Right renal pelvis (tissue), 4 donors: ENCODE measurements around the gene KEAP1. TPM values are rescaled to one million over a fixed set of nuclear protein-coding genes. Genes with fewer than 3 reads are reported as not detected.

Experiments
- DNase-seq, 4 donors: peaks; one replicate each; pipeline ENCODE4 v3.0.0-alpha.2; 2013; ENCODE audit warnings: low read depth in 4 of 4, low spot score in 3 of 4, missing footprints in 1 of 4
- polyA plus RNA-seq, 4 donors: library from polyadenylated mRNA; unstranded; fragments of 120-200 nt; gene quantifications; one replicate each; pipeline ENCODE4 v1.2.1, GENCODE V29; 2013; ENCODE audit not compliant: insufficient read length in 4 of 4

The KEAP1 gene
- polyA plus RNA-seq, 4 donors, result 70.0 to 86.6 (median 79.0) TPM

- no peak for DNase-seq
Observed at GRCh38 chr19:10525636-10526035, 22.5 kb upstream of the KEAP1 start.

- DNase-seq, result no peak
Observed at GRCh38 chr19:10523135-10523636, 20.0 kb upstream of the KEAP1 start.

GRCh38 chr19:10521461-10522171, 18.5 kb upstream of the KEAP1 start:
- no peak for DNase-seq

- DNase-seq, result no peak
Observed at GRCh38 chr19:10520652-10521318, 17.6 kb upstream of the KEAP1 start.

GRCh38 chr19:10519421-10519820, 16.3 kb upstream of the KEAP1 start:
- DNase-seq, result no peak

GRCh38 chr19:10518444-10519361, 15.5 kb upstream of the KEAP1 start:
- no peak for DNase-seq

GRCh38 chr19:10517760-10518443, 14.7 kb upstream of the KEAP1 start:
- no peak for DNase-seq

- no peak for DNase-seq
Observed at GRCh38 chr19:10517361-10517759, 14.2 kb upstream of the KEAP1 start, which contains the start of gene S1PR5. Gene S1PR5, minus strand, starts transcription at chr19:10517447. Its CDS starts 2,436 bp downstream, at chr19:10515011.

GRCh38 chr19:10516671-10517286, 13.6 kb upstream of the KEAP1 start:
- DNase-seq, result no peak

GRCh38 chr19:10516064-10516385, 12.9 kb upstream of the KEAP1 start:
- DNase-seq, result no peak

- DNase-seq, result peak in 1 of 4 donors; percentile 23
Observed at GRCh38 chr19:10514211-10515145, 11.3 kb upstream of the KEAP1 start.

GRCh38 chr19:10513223-10513622, 10.1 kb upstream of the KEAP1 start:
- DNase-seq, result no peak

- DNase-seq, result peak in 1 of 4 donors; percentile 29
Observed at GRCh38 chr19:10510301-10510802, 7.2 kb upstream of the KEAP1 start.

GRCh38 chr19:10508707-10509106, 5.6 kb upstream of the KEAP1 start:
- DNase-seq, result no peak

- DNase-seq, result no peak
Observed at GRCh38 chr19:10508036-10508435, 4.9 kb upstream of the KEAP1 start.

GRCh38 chr19:10505583-10506229, 2.5 kb upstream of the KEAP1 start:
- peak in 1 of 4 donors; percentile 29 for DNase-seq

- DNase-seq, result peak; percentile 82 to 88 (median 87)
Observed at GRCh38 chr19:10502524-10503001, 593 bp downstream of the KEAP1 start.

GRCh38 chr19:10501971-10502523, 1.1 kb downstream of the KEAP1 start:
- peak in 1 of 4 donors; percentile 18 for DNase-seq
